Keratinocyte (primary cell): ENCODE results near the gene CABLES2. TPM values are rescaled to one million over a fixed set of nuclear protein-coding genes. Genes with fewer than 3 reads are reported as not detected.

Experiments
- DNase-seq: peaks from one replicate; pipeline ENCODE4 v3.0.0-alpha.2; 2011; ENCODE audit warnings: low read depth, missing footprints, low spot score
- FAIRE-seq: peaks from 2 replicates; lab custom pipeline; 2011; peaks lifted over from hg19 to GRCh38; lab: Jason Lieb, UNC
- H2AFZ ChIP-seq: 2 replicates; pipeline ENCODE4 v1.6.0; 2012; ENCODE audit warnings: low read length, control low read depth, inconsistent platforms; ENCODE audit not compliant: control insufficient read depth
- H3K27ac ChIP-seq: 2 replicates; pipeline ENCODE4 v1.5.1; 2011; ENCODE audit warnings: low read length; ENCODE audit not compliant: control insufficient read depth, insufficient read depth
- H3K27me3 ChIP-seq: 3 replicates; pipeline ENCODE4 v1.6.0; 2011; ENCODE audit warnings: low read length; ENCODE audit not compliant: control insufficient read depth, insufficient read depth; ENCODE audit errors: extremely low read depth
- H3K36me3 ChIP-seq, 2 experiments: 2 replicates in 1 of 2; 3 replicates in 1 of 2; pipeline ENCODE4 v1.5.1; 2011; ENCODE audit warnings: low read length in 2 of 2, mild to moderate bottlenecking in 1 of 2; ENCODE audit not compliant: control insufficient read depth in 2 of 2, insufficient read depth in 2 of 2; ENCODE audit errors: extremely low read depth in 1 of 2
- H3K4me1 ChIP-seq: 3 replicates; pipeline ENCODE4 v1.5.1; 2011; ENCODE audit warnings: low read length; ENCODE audit not compliant: control insufficient read depth, insufficient read depth; ENCODE audit errors: extremely low read depth
- H3K4me2 ChIP-seq: 3 replicates; pipeline ENCODE4 v1.6.0; 2011; ENCODE audit warnings: low read depth, low read length; ENCODE audit not compliant: control insufficient read depth, insufficient read depth; ENCODE audit errors: extremely low read depth
- H3K4me3 ChIP-seq, 3 experiments: fragments of 200-600 bp in 1 of 3; sonication (generic) in 1 of 3; 2 replicates in 2 of 3; 3 replicates in 1 of 3; pipeline ENCODE4 v1.5.1; 2011 to 2016; ENCODE audit warnings: low read length in 3 of 3, mild to moderate bottlenecking in 3 of 3, control low read depth in 2 of 3, inconsistent platforms in 1 of 3, low read depth in 1 of 3, mixed read lengths in 1 of 3, mixed run types in 1 of 3, moderate library complexity in 1 of 3; ENCODE audit not compliant: control insufficient read depth in 2 of 3, insufficient read depth in 2 of 3; ENCODE audit errors: extremely low read depth in 1 of 3
- H3K79me2 ChIP-seq: 2 replicates; pipeline ENCODE4 v1.6.0; 2012; ENCODE audit warnings: low read length; ENCODE audit not compliant: control insufficient read depth, insufficient read depth
- H3K9ac ChIP-seq: 3 replicates; pipeline ENCODE4 v1.6.0; 2011; ENCODE audit warnings: low read length; ENCODE audit not compliant: control insufficient read depth, insufficient read depth; ENCODE audit errors: extremely low read depth
- H3K9me1 ChIP-seq: 3 replicates; pipeline ENCODE4 v1.6.0; 2011; ENCODE audit warnings: low read length; ENCODE audit not compliant: control insufficient read depth, insufficient read depth; ENCODE audit errors: extremely low read depth
- H3K9me3 ChIP-seq: 2 replicates; pipeline ENCODE4 v1.5.1; 2012; ENCODE audit warnings: low read depth, low read length; ENCODE audit not compliant: control insufficient read depth
- H4K20me1 ChIP-seq: 3 replicates; pipeline ENCODE4 v1.6.0; 2011; ENCODE audit warnings: low read length; ENCODE audit not compliant: control insufficient read depth, insufficient read depth; ENCODE audit errors: extremely low read depth
- EZH2 ChIP-seq: IDR thresholded peaks from one replicate; pipeline ENCODE4 v1.6.1; 2012; ENCODE audit warnings: inconsistent platforms, mild to moderate bottlenecking, low read length, moderate library complexity
- dilution Hi-C: fragments of 300-500 bp; cut with MboI; formaldehyde crosslinking; loops from one replicate; pipeline ENCODE4 v1.7.0; 2020; ENCODE audit warnings: low sequenced_read_pairs; ENCODE audit not compliant: extremely low pct_ligation_motif_present
- polyA plus RNA-seq, 5 experiments: library from polyadenylated mRNA; depleted of rRNA in 3 of 5; stranded (reverse) in 3 of 5; stranded (forward) in 1 of 5; unstranded in 1 of 5; fragments of >200 nt; gene quantifications; 1 replicate in 1 of 5; 2 replicates in 3 of 5; 3 replicates in 1 of 5; pipeline versions ENCODE4 v1.2.1 to v1.2.3, GENCODE V29; 2011 to 2012; ENCODE audit warnings: missing spikeins in 2 of 5, low read depth in 1 of 5, low replicate concordance in 1 of 5
- TF ChIP-seq, protein P1 (sequence below), 3 experiments: IDR thresholded peaks in 1 of 3; conservative IDR thresholded peaks in 1 of 3; optimal IDR thresholded peaks in 1 of 3; 2 replicates in 2 of 3; 3 replicates in 1 of 3; pipeline versions ENCODE3 to v1.5.1; 2011; ENCODE audit warnings: low read length in 3 of 3, mild to moderate bottlenecking in 3 of 3, moderate library complexity in 2 of 3, control low read depth in 1 of 3, inconsistent platforms in 1 of 3; ENCODE audit not compliant: insufficient read depth in 2 of 3; ENCODE audit errors: extremely low read depth in 1 of 3

CABLES2 gene
- polyA plus RNA-seq, 1 donor (not counting 4 experiments of a cell fraction or from before 2014, with no cell fraction given) = 2.2 TPM

DNA sequence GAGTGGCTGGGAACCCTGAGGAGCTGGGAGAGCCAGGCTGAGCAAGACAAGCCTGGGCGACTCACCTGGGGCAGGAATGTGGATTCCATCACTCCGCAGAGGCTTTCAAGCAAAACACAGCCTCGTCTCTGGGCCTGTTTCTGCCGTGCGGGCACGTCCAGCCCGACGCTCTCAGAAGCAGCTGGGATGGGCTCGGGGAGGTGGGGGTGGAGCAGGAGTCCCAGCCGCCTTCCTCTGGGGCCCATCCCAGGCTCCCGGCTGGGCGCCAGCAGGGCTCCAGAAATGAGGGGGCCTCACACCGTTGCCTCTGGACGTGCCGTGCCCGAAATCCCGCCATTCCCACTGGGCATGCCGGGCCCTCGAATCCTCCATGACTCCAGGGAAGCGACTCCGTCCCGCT is 28.9 kb downstream of the CABLES2 start:
- Histone ChIP-seq H3K27ac (peak overlapping the region; percentile 94), H2AFZ (peak overlapping the region; percentile 57), H3K79me2 (no peaks in the 10 kb centered on the region), H3K27me3 (no peaks in the 10 kb centered on the region), H3K36me3 (peaks cover 5 to 11% of the 10 kb centered on the region in 2 experiments), H4K20me1 (no peaks in the 10 kb centered on the region), H3K4me1 (peaks cover 47% of the 10 kb centered on the region), H3K9me1 (peaks cover 5% of the 10 kb centered on the region), H3K9ac (peak overlapping the region; percentile 85), H3K4me2 (peak overlapping the region; percentile 91), H3K9me3 (no peaks in the 10 kb centered on the region), H3K4me3 (peak overlapping the region in 2 of 3 experiments; percentile 37 to 56)
- dilution Hi-C loops = no loop called here
- FAIRE-seq = peak; percentile 64
- TF ChIP-seq, protein P1, sequence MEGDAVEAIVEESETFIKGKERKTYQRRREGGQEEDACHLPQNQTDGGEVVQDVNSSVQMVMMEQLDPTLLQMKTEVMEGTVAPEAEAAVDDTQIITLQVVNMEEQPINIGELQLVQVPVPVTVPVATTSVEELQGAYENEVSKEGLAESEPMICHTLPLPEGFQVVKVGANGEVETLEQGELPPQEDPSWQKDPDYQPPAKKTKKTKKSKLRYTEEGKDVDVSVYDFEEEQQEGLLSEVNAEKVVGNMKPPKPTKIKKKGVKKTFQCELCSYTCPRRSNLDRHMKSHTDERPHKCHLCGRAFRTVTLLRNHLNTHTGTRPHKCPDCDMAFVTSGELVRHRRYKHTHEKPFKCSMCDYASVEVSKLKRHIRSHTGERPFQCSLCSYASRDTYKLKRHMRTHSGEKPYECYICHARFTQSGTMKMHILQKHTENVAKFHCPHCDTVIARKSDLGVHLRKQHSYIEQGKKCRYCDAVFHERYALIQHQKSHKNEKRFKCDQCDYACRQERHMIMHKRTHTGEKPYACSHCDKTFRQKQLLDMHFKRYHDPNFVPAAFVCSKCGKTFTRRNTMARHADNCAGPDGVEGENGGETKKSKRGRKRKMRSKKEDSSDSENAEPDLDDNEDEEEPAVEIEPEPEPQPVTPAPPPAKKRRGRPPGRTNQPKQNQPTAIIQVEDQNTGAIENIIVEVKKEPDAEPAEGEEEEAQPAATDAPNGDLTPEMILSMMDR (optimal IDR thresholded peaks at IDR 0.05 in 1 of 3, IDR thresholded peaks at IDR 0.05 in 1 of 3, conservative IDR thresholded peaks at IDR 0.05 in 1 of 3; ENCODE audit: extremely low read depth in 1 of 3, insufficient read depth in 2 of 3, low read length in 3 of 3) = no peak
- no peak for TF ChIP-seq EZH2
- DNase-seq = peak; percentile 92

DNA sequence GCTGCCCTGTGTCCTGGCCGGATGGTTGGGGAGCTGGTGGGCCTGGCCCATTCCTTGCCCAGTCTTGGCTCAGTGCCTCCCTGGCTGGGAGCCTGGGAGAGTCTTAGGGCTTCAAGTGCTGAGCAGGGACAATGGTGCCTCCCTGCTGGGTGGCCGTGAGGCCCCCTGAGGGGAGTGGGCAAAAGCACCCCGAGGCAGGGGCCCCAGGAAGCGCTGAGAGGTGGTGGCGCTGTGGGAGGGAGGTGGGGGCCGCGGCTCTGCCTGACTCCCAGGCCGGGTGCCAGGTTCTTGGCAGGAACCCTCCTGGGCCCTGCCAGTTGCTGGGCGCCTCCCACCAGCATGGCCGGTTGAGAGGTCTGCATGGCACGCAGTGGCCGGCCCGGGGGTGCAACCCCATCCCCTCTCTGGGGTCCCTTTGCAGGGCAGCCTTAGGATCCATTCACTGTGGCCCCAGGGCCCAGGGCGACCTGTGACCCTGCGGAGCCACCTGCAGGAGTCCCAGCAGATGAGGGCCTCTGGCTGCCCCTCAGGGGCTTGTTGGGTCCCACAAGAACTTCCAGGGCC is 29.4 kb downstream of the CABLES2 start:
- H3K9me3 ChIP-seq = no peaks in the 10 kb centered on the region
- no peaks in the 10 kb centered on the region for H3K79me2 ChIP-seq
- H3K4me2 ChIP-seq = peak overlapping the region; percentile 91
- peak overlapping the region; percentile 94 for H3K27ac ChIP-seq
- peaks cover 5 to 11% of the 10 kb centered on the region in 2 experiments for H3K36me3 ChIP-seq
- H3K27me3 ChIP-seq = no peaks in the 10 kb centered on the region
- H3K9ac ChIP-seq = peak overlapping the region; percentile 85
- H2AFZ ChIP-seq = no peak overlapping the region
- FAIRE-seq (no peak), DNase-seq (no peak)
- H4K20me1 ChIP-seq = no peaks in the 10 kb centered on the region
- dilution Hi-C loops = no loop called here
- no peak for TF ChIP-seq EZH2
- TF ChIP-seq, protein P1 (optimal IDR thresholded peaks at IDR 0.05 in 1 of 3, IDR thresholded peaks at IDR 0.05 in 1 of 3, conservative IDR thresholded peaks at IDR 0.05 in 1 of 3; ENCODE audit: extremely low read depth in 1 of 3, insufficient read depth in 2 of 3, low read length in 3 of 3) = no peak
- peaks cover 47% of the 10 kb centered on the region for H3K4me1 ChIP-seq
- peak overlapping the region; percentile 37 to 66 (median 56) for H3K4me3 ChIP-seq
- H3K9me1 ChIP-seq = peaks cover 5% of the 10 kb centered on the region
